HG02884 (cell line): Measurements from ENCODE around the gene SLC6A6.

Source experiments
- ATAC-seq: cut with Tn5 transposase; IDR thresholded peaks from one replicate; pipeline ENCODE4 v1.9.1; 2021; ENCODE audit warnings: mild to moderate bottlenecking, moderate library complexity; ENCODE audit not compliant: unreplicated experiment

SLC6A6 gene

GRCh38 chr3:14481646-14482036 is 79.2 kb downstream of the SLC6A6 start:
- ATAC-seq, result no peak

GRCh38 chr3:14482271-14482721 is 79.9 kb downstream of the SLC6A6 start:
- no peak for ATAC-seq

GRCh38 chr3:14483286-14483685 is 80.9 kb downstream of the SLC6A6 start:
- no peak for ATAC-seq

GRCh38 chr3:14484741-14485140 is 82.3 kb downstream of the SLC6A6 start:
- ATAC-seq, result no peak

GRCh38 chr3:14485981-14486380 is 83.6 kb downstream of the SLC6A6 start:
- no peak for ATAC-seq

- no peak for ATAC-seq
Measured at GRCh38 chr3:14486460-14486859, 84.1 kb downstream of the SLC6A6 start.

- no peak for ATAC-seq
Measured at GRCh38 chr3:14487086-14487485, 84.7 kb downstream of the SLC6A6 start.

- no peak for ATAC-seq
Measured at GRCh38 chr3:14487821-14488220, 85.4 kb downstream of the SLC6A6 start.

GRCh38 chr3:14488286-14489041 is 86.1 kb downstream of the SLC6A6 start:
- ATAC-seq, result no peak

GRCh38 chr3:14489641-14490040 is 87.2 kb downstream of the SLC6A6 start:
- no peak for ATAC-seq

- no peak for ATAC-seq
Measured at GRCh38 chr3:14490255-14490654, 87.8 kb downstream of the SLC6A6 start.

GRCh38 chr3:14490831-14491230 is 88.4 kb downstream of the SLC6A6 start:
- ATAC-seq, result no peak

GRCh38 chr3:14491396-14492190 is 89.2 kb downstream of the SLC6A6 start:
- no peak for ATAC-seq

- no peak for ATAC-seq
Measured at GRCh38 chr3:14492948-14493881, 90.8 kb downstream of the SLC6A6 start.

GRCh38 chr3:14494279-14494972 is 92.0 kb downstream of the SLC6A6 start:
- ATAC-seq, result no peak

- no peak for ATAC-seq
Measured at GRCh38 chr3:14494973-14495300, 92.5 kb downstream of the SLC6A6 start.

GRCh38 chr3:14496351-14496750 is 93.9 kb downstream of the SLC6A6 start:
- ATAC-seq, result no peak

- ATAC-seq, result no peak
Measured at GRCh38 chr3:14497321-14497720, 94.9 kb downstream of the SLC6A6 start.

- ATAC-seq, result no peak
Measured at GRCh38 chr3:14502472-14502871, 100.1 kb downstream of the SLC6A6 start.

- ATAC-seq, result no peak
Measured at GRCh38 chr3:14503033-14503705, 100.8 kb downstream of the SLC6A6 start.
